ENCODE results near the gene DHDDS. TPM values are rescaled to one million over a fixed set of nuclear protein-coding genes. Genes with fewer than 3 reads are reported as not detected.
A peak's percentile ranks its signal among the peaks of the same experiment; 100 is the strongest.

DHDDS gene
- total and polyA plus RNA-seq, 2 of the 13 experiments (the other 11 are each of a cell fraction or from before 2014, with no cell fraction given), result 18.9 to 28.3 TPM

DNA sequence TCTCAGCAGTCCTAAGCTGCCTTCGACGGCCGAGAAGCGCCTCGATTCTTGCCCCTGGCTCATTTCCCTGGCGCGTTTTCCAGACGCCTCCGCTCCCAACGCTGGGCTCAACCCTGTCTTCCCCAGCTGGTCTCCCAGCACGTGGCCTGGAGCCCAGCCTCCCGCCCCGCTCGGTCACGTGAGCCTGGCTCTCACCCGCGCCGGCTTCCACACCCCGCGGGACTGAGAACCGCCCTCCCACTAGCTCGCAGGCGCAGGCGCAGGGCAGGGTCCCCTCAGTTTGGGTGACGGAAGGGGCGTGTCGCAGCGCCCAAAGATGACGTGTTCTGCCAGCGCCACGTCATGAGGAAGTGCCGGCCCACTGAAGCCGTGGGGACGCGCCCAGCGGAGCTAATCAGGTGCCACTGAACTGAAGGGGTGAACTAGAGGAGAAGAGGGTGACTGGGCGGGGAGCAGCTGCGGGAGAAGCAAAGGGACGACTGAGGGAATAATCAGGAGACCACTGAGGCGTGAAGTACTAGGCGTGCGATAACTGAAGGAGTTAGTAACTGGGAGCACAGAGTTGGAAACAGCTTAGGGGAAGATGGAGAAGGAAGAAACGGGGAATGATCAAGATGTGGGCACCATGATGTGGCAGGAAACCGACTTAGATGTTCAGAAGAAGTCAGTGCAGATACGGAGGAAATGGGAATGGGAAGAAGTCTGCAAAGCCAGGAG is at the start of gene DHDDS (continued):
- TF ChIP-seq ZNF407 (CRISPR knock-in tag; IDR thresholded peaks at IDR 0.05; ENCODE audit: not compliant biosample characterization), result peak; percentile 97
- no peak for TF ChIP-seq ZKSCAN5 (CRISPR knock-in tag; IDR thresholded peaks at IDR 0.05)
- 0 out of 2 replicates have a peak, but pooled peaks have one; percentile 48 for TF ChIP-seq ZNF713 (CRISPR knock-in tag; IDR thresholded peaks at IDR 0.05)
- peak; percentile 87 for TF ChIP-seq RFXAP (CRISPR knock-in tag; IDR thresholded peaks at IDR 0.05; ENCODE audit: borderline replicate concordance)
- TF ChIP-seq ZBED4 (CRISPR knock-in tag; IDR thresholded peaks at IDR 0.05; ENCODE audit: borderline replicate concordance), result peak; percentile 82; the same call in 1 of the 2 replicates
- TF ChIP-seq BRCA1 (CRISPR knock-in tag; IDR thresholded peaks at IDR 0.05), result peak; percentile 79; the same call in 1 of the 2 replicates
- peak; percentile 94 for TF ChIP-seq ZHX1 (CRISPR knock-in tag; IDR thresholded peaks at IDR 0.05; ENCODE audit: low read depth)
- TF ChIP-seq RELA (CRISPR knock-in tag; IDR thresholded peaks at IDR 0.05), result no peak
- no peak; the same call in 1 of the 2 replicates for TF ChIP-seq ZNF367 (CRISPR knock-in tag; IDR thresholded peaks at IDR 0.05; ENCODE audit: borderline replicate concordance)
- TF ChIP-seq EED (CRISPR knock-in tag; IDR thresholded peaks at IDR 0.05), result peak; percentile 64; the same call in 1 of the 2 replicates
- no peak for TF ChIP-seq ZNF496 (CRISPR knock-in tag; IDR thresholded peaks at IDR 0.05; ENCODE audit: insufficient replicate concordance)
